Stimulated activated CD8-positive, alpha-beta memory T cell treated with anti-CD3 and anti-CD28 coated beads, Interleukin-2, amount 100 ng/mL, for 48 hours (primary cell): Measurements from ENCODE around the gene PXDN.

Source experiments
- DNase-seq, 2 donors: peaks; one replicate each; pipeline ENCODE4 v3.0.0-alpha.2; 2020; ENCODE audit warnings: low read depth in 2 of 2

The PXDN gene

DNA sequence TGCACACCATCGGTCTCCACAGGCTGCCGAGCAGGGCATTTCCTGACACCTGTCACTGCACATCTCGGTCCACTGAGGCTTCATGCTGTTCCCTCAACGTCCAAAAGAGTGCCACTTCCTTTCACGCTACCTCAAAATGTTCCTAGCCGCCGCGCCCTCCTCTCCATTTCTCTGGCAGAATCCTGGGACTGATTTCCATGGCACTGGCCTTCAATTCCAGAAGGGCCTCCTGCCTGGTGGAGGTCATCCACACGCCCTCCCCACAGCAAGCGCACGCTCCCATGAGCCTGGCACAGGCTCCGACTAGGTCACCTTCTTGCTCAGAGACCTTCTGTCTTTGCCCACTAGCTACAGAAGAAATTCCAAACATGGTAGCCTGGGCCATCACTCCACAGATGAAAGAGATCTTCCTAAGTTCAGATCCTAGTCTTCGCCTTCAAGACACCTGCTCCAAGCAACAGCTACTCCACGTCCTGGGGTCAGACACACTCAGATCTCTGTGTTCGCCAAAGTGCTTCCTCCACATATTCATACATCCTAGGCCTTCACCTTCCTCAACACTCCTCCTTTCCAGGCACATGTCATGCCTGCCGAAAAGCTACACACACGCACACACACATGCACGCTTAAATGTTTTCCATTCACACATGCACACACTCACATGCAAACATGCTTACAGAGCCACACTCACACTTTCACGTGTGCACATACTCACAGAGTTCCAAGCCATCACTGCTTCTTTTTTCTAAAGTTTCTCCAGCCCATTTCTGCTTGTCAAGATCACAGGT lies 94.0 kb downstream of the PXDN start:
- DNase-seq = no peak

DNA sequence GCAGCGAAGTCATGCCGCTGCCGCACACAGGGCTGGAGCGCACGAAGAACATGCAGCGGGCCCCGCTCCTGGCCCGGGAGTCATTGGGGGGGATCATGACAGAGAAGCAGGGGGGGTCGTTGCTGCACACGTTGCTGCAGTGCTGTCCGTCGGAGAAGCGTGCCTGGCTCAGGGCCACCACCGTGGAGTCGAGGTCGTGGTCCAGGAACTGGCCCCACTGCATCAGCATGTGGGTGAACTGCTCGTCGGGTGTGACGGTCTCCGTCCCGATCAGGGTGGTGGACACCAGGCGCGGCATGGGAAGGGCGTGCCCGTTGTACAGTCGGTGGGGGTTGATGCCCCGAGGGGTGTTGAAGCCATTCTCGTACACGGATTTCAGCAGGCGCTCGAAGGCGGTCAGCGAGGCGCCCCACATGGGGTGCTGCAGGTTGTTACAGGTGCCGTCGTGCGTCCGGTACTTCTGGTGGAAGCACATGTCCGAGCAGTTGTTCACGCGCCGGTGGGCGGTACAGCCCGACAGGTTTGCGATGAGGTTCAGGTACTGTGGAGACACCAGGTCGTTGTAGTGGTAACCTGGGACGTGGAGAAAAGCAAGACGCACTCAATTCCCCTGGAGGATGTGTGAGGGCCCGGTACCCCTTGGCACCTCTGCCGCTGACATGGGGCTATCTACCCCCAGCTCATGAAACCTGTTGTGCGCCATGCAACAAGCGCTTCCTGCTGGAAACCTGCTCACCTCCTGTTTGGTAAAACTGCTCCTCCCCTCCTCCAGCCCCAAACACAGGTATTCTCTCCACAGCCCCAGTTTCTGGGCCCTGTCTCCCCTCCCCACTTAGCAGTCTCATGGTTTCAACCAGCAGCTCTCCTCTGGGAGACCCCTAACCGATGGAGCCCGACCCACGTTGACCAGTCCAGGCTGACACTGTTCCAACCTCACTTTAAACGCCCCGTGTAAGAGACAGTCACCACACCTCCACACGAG lies 94.9 kb downstream of the PXDN start:
- no peak for DNase-seq

DNA sequence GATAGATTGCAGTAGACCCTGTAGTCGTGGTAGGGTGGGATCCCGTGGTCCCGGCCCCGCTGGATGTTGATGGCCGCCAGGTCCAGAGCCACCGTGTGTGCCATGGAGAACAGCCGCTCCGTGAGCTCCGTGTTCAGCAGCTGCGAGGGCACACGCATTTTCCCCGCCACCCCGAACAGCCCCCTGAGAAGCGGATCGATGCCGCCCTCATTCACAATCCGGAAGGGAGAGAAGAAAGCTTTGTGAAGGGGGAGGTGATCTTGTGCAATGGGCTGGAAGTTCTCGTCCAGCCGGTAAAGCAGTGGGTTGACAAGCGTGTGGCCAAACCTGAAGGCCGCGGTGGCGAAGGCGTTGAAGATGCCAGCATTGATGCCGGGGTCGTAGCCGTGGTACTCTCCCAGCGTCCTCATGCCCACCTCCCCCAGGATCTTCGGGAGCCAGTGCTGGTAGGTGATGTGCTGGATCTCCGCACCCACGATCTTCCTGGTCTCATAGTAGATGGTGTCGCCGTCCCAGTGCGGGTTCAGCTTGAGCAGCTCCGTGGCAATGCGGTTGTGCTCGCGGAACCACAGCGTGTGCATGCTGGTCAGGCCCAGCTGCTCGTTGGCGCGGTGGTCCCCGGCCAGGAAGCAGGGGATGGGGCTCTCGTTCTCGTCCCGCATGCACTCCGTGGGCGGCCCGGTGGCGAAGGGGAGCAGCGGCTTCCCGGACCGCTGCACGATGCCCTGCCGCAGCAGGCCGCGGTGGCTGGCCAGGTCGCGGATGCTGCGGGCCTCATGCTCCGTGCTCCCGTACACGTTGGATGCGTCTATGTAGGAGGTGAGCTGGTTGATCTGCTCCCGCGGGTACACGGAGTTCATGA lies 95.8 kb downstream of the PXDN start:
- DNase-seq = no peak

DNA sequence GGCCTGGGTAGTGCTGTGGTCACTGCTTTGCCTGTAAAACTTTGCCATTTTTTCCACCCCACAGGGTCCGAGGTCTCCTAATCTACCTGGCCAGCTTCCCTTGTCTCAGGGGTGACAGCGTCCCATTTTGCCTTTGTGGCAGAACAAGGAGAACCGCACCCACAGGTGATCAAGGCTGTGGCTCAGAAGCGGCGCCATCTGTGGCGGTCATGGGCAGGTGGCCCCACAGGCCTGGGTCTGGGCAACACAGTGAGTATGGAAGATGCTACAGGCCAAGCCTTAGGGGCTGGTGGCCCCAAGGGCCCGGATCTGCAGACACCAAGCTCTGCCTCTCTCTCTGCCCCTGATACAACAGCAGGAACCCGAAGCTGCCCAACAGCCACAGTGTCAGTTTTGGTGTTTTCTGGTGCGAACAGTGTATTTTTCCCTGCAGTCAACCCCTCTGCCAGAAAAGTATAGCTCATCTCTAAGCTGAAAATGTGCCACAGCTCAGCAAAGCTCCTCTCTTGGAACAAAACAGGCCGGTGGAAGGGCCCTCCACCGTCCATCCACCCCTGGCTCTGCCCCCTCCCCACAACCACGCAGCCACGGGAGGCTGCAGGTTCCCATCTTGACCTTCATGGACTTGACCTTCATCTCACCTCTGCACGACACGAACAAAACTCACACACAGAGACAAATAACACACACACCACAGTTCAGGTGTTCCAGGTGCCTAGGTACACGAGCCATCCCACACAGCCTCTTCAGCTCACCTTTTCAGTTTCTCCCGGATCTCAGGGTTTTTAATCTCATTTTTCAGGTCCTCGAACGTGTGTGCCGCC lies 96.7 kb downstream of the PXDN start:
- DNase-seq = no peak

DNA sequence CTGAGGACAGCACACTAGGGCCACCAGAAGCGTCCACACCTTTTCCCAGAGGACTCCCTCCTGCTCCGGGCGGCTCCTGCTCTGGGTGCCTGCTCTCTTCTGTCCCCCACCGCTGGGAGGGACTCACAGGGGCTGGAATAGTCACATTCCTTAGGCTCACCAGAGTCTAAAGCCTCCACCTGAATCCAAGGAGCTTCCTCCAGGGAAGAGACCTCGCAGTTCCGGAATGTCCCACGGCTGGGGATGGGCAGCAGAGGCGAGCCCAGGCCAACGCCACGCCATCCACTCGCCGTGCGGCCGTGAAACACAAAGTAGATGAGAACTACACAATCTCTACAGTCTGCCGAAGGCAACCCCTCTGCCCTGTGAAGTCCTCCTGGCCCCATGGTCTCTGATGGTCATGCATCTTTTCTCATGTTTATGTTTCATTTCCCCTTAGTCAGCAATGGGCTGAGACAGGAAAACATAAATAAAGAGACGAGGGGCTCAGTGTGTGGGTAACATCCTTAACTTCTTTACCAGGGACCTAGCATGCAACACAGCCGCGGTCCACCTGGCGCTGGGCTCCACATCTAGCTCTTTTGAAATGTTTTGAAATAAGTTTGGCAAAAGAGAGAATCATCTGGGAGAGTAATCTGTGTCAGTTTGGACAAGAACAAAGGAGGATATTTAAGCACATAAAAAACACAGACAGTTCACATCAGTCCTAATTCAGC lies 98.4 kb downstream of the PXDN start:
- no peak for DNase-seq

DNA sequence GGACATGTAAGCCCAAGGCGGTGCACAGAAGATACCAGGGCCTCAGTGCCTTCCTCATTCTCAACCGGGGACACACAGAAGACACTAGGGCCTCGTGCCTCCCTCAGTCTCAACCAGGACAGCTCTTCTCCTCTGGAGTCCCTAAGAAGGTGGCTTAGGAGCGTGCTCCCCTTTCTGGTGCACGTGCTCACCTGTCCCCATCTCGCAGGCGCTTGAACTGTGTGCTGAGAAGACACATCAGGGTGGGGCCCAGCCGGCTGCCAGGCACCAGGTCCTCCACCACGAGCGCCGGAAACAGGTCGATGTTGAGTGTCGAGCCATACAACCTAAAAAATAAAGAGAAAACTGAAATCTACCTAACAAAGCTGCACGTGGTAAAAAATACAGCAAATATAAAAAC lies 99.9 kb downstream of the PXDN start:
- no peak for DNase-seq

DNA sequence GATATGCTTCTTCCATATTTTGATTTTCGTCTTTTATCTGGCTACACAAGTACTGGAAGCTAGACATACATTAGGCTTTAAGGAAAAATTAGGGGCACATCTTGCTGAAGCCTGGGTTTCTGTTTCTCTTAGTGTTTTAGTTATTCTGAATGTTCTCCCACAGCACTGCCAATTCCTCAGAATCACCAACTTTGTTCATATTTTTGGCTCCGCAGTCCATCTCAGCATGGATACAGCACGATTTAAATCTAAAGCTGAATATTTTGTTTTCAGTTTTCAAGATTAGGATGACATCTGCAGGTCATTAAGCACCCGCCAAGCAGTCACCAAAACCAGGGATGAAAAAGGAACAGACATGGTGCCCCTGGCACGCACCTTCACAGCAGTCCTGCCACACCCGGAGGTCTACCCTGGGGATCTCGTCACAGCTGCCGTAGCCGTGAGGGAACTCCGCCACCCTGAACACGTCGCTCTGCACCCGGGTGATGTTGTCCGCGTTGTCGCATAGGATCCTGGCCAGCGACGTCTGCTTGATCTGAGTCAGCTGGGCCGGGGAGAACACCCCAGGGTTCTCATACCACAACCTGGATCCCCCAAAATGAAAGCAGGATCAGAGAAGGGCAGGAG lies 101.2 kb downstream of the PXDN start:
- no peak for DNase-seq

DNA sequence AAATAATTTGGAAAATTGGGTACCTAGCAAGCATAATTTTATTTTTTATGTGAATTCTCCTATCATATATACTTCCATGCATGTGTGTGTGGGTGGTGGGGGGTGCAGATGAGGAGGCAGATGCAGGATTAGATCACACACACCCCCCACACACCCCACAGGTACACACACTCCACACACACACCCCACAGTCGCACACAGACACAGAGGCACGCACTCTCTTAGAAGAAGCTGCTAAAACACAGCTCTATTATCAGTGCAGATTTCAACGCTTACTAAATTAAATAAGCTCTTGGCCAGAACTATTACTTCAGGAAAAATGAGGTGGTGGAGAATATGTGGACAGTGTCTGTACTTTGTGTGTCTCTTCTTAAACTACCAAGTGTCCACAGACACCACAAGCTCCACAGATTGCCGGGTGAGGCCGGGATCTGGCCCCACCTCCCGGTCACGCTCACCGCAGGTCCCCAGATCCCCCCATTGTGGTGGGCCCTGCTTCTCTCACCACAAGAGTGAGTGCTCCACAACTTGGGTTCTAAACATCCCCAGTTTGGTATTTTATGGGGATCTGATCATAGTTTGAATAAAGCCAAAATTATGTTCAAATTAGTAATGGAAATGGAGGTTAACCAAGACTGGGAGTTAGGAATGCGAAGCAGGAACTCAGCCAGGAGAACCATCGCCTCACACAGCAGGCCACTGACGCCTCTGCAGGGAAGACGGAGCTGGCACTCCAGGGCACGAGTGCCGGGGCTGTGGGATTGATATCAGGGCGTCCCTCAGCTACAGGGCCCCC lies 102.1 kb downstream of the PXDN start:
- no peak for DNase-seq

DNA sequence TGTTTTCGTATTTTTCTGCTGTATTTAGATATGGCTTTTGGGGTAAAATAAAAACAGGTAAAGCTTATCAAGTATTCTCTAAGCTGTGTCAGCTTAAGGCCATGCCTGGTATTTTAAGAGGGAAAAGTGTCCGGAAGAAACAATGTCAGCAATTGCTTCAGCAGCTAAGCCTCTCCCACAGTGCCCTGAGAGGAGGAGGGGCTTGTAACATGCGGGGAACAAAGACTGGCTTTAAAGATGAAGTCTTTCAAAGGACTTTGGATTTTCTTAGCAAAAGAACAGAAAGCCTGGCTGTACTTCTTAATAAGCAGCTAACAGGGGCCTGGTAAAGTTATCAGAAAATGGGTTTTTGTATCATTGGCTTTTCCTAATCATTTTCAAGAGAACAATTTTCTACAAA lies 102.8 kb downstream of the PXDN start:
- DNase-seq = no peak

DNA sequence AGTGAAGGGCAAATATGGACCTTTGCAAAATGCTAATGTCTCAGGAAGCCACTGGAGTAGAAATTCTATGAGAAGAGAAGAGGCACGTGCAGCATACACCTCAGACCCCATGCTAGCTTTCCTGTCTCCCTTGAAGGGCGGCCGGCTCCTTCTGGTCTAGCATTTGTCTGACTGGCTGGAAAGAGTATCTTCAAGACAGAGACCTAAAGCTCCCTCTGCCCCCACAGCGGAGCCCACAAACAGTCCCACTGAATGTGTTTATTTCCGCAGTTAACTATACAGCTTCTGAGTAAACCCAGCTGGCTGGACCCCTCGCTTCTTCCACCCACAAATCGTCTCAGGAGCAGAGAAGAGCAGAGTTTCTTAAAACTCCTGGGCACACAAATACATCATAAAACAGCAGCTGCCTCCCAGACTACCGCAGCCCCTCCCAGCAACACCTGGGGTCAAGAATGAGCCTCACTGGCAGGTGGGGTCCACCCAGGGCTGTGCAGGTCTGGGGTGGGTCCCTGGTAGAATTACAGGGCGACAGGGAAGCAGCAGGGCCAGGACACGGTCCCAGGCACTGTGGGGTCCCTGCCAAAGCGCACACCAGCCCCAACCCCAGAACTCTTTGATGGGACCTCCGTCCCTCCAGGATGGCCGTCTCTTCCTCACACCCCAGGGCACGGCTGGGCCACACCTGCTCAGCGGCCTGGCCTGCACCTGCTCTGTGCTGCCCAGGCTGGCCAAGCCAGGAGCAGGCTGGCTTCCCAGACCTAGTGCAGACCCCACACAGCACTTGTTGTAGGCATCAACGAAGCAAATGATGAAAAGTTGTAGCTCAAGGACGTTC lies 103.8 kb downstream of the PXDN start:
- no peak for DNase-seq

DNA sequence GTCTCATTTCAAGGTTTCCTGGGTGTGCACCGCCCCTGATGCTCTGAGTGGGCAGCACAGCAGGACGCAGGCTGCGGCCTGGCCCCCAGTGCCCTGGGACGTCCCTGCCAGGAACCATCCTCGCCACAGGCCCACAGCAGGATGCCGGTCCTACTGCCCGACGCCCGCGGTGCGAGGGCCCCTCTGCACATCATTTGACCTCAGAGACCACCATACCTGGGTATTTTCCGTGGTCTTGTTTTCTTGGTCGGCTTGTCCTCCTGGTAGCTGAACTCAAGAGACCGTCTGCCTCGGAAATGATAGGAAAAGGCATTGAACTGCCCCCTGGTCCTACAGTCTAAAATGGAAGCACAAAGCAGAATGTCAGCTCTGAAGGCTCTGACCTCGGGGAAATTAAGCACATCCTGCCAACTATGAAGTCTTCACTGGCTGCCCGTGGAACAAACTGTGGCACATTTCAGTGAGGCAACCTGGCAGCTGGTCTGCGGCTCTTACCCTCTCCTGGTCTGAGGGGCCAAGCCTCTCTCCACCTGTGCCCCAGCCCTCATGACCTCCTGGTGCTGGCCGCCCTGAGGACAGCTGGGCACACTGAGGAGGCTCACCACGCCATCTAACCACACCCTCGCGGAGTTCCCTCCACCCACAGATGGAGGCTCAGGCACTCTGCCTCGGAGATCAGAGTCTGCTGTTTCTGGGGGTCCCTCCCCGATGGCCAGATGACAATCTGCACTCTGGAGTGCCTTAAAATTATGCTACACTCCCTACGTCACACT lies 105.0 kb downstream of the PXDN start:
- DNase-seq = no peak

DNA sequence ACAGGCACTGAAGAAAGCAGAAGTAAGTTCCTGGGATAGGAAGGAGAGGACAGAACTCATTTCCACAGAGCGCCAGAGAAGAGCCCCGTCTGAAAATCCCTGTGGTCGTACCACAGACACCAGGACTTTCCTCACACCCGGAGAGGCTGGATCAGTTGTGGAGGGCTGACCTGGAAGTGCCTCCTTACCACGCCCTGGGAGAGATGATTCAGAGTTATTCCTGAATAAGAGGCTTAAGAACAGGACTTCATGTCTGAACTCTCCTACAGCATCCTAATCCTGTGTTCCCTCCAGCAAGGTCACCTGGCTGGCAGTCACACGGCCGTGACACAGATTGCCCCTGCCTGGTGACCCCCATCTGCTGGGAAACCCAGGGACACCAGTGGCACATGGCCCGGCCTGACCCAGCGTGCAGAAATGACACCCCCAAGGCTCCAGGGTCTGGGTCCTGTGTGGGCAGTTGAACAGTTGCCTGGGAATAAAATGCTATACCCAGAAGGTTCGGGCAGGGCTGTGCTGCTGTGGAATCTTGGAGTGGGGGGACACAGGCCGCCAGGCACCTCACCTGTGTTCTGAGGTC lies 105.9 kb downstream of the PXDN start:
- no peak for DNase-seq

DNA sequence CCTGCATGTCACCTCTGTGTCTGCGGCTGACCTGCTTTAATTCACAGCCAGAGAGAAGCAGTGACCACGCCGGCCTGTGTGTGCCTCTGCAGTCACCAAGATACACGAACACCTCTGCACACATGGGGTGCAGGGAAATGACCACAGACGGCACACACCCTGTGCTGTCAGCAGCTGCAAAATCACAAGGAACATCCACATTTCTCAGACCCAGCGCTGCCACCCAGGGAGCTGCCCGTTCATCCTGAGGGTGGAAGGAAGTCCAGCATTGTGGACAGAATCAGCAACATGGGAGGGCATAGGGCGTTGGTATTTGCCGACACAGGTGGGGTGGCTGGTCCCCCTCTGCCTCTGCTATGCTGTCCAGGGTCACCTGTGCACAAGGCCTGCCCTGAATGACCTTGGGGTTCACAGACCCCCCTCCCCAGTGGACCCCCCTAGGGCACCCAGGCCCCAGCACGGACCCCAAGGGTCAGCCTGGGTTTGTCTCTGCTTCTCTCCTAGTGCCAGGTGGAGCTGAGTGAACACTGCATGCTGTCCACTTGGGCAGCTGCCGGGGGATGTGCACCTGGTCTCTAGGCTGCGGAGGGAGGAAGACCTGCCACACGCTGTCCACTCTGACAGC lies 107.4 kb downstream of the PXDN start:
- no peak for DNase-seq

DNA sequence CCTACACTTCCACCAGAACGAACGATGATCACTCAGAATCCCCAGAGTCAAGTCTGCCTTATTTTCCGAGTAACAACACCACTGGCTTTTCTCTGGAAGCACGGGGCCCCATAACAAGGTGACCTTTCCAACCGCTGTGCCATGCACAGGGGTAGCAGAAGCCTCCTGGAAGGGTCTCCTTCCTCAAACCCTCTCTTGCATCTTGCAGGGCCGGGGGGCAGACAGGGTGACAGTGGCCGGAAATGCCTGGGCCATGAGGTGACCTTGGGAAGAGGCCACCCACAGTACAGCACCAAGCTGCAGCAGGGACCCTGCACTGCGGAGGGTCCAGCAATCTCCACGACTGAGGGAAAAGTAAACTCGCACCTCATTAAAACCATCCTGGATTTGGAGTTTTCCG lies 108.5 kb downstream of the PXDN start:
- no peak for DNase-seq

DNA sequence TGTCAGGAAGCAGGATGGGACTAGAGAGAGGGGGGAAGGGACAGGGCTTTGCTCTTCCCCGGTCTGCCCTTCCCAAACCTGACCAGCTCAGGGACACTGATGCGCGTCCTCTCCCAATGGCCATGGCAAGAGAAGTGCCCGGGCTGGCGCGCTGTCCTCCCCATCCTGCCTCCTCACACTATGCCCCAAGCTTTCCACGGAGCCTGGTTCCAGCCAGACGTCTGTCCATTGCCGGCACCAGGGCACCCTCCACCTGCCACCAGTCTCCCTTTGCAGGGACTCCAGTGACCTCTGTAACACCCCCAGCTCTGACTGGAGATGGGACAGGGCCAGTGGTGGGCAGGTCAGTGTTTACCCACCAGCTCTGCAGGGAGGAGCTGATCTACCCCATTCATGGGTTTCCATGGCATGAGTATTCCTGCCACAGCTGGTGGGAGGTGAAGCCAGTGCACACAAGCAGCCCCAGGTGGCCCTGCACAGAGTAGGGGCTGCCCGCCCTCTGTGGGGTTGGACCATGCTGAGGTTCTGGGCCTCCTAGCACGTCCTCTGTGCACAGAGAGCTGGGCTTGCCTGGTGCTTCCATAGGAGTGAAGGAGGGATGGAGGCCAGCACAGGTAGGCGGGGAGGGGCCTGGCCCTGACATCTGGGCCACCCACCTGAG lies 109.5 kb downstream of the PXDN start:
- DNase-seq = no peak
